HL-60 (cell line): Measurements from ENCODE around the gene DAPK1.

Experiments used
- DNase-seq, 2 experiments: peaks; one replicate each; pipeline ENCODE4 v3.0.0-alpha.2; 2010 to 2020; ENCODE audit warnings: low read depth in 1 of 2, low spot score in 1 of 2
- H3K27ac ChIP-seq: fragments of 250-450 bp; sonication (Bioruptor Pico); replicated peaks from 2 replicates; pipeline ENCODE4 v1.5.1; 2020; ENCODE audit warnings: mild to moderate bottlenecking, moderate library complexity
- H3K27me3 ChIP-seq: fragments of 250-450 bp; sonication (Bioruptor Pico); 2 replicates; pipeline ENCODE4 v1.5.1; 2021; ENCODE audit warnings: mild to moderate bottlenecking, moderate library complexity; ENCODE audit not compliant: insufficient read depth, poor library complexity, severe bottlenecking
- H3K4me3 ChIP-seq: replicated peaks from 2 replicates; pipeline ENCODE4 v1.5.1; 2011; ENCODE audit warnings: mild to moderate bottlenecking, control low read depth, low read length; ENCODE audit not compliant: insufficient read depth
- CTCF ChIP-seq: IDR thresholded peaks from one replicate; pipeline ENCODE4 v1.5.1; 2011; ENCODE audit warnings: low read length, control low read depth, inconsistent platforms; ENCODE audit not compliant: insufficient read depth
- GABPA ChIP-seq: IDR thresholded peaks from 2 replicates; pipeline ENCODE4 v1.6.1; 2012; ENCODE audit warnings: low read depth
- POLR2AphosphoS5 ChIP-seq: IDR thresholded peaks from 2 replicates; pipeline ENCODE4 v1.6.1; 2012; ENCODE audit warnings: low read depth
- REST ChIP-seq: IDR thresholded peaks from 2 replicates; pipeline ENCODE4 v1.6.1; 2012; ENCODE audit warnings: low read depth; ENCODE audit not compliant: insufficient replicate concordance
- SPI1 ChIP-seq: IDR thresholded peaks from 2 replicates; pipeline ENCODE4 v1.6.1; 2012; ENCODE audit warnings: low read depth, mild to moderate bottlenecking, borderline replicate concordance

DAPK1 gene

GRCh38 chr9:87707805-87708506 is 210.3 kb downstream of the DAPK1 start:
- Histone ChIP-seq H3K4me3 (no peak overlapping the region), H3K27me3 (no peaks in the 10 kb centered on the region), H3K27ac (no peak overlapping the region)
- DNase-seq: no peak
- TF ChIP-seq REST (no peak), POLR2AphosphoS5 (no peak), CTCF (no peak), GABPA (no peak), SPI1 (no peak)

- Histone ChIP-seq H3K27me3 (no peaks in the 10 kb centered on the region), H3K4me3 (no peak overlapping the region), H3K27ac (no peak overlapping the region)
- no peak for TF ChIP-seq SPI1
- no peak for TF ChIP-seq GABPA
- TF ChIP-seq REST: no peak
- TF ChIP-seq POLR2AphosphoS5: no peak
- no peak for TF ChIP-seq CTCF
- no peak for DNase-seq
These were observed 210.9 kb downstream of the DAPK1 start for GRCh38 chr9:87708546-87708945.

- Histone ChIP-seq H3K27me3 (no peaks in the 10 kb centered on the region), H3K27ac (no peak overlapping the region), H3K4me3 (no peak overlapping the region)
- no peak for TF ChIP-seq GABPA
- no peak for TF ChIP-seq REST
- TF ChIP-seq POLR2AphosphoS5: no peak
- TF ChIP-seq CTCF: no peak
- no peak for TF ChIP-seq SPI1
- DNase-seq: no peak
These were observed 211.5 kb downstream of the DAPK1 start for GRCh38 chr9:87708986-87709728.
